Measurements from ENCODE around the gene FGGY. TPM values are rescaled to one million over a fixed set of nuclear protein-coding genes. Genes with fewer than 3 reads are reported as not detected.

FGGY gene
- total RNA-seq, 2 donors from 2014 or later: 14.1 to 14.8 TPM

DNA sequence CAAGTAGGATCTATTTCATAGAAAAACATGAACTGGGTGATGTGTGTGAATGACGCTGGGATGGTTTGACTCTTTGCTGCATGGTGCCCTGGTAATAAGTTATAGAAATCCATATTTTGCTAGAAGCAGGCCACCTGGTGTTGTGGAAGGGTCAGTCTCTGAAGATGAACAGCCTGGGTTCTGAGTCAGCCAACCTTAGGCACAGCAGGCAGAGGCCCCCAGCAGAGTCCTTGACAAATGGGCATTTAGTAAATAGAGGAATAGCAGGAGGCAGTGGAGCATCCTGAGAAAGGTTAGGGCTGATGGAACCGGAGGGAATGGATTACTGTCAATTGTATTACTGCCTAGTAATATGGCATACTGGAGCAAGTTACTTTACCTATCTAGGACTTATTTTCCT is 20.9 kb downstream of the FGGY start:
- no peak overlapping the region for H3K4me3 ChIP-seq (ENCODE audit: low read length)
- H3K4me3 Mint-ChIP-seq: no peak overlapping the region
- H3K36me3 ChIP-seq (ENCODE audit: control insufficient read depth, insufficient read depth, low read length): no peaks in the 10 kb centered on the region
- TF ChIP-seq, protein P1, sequence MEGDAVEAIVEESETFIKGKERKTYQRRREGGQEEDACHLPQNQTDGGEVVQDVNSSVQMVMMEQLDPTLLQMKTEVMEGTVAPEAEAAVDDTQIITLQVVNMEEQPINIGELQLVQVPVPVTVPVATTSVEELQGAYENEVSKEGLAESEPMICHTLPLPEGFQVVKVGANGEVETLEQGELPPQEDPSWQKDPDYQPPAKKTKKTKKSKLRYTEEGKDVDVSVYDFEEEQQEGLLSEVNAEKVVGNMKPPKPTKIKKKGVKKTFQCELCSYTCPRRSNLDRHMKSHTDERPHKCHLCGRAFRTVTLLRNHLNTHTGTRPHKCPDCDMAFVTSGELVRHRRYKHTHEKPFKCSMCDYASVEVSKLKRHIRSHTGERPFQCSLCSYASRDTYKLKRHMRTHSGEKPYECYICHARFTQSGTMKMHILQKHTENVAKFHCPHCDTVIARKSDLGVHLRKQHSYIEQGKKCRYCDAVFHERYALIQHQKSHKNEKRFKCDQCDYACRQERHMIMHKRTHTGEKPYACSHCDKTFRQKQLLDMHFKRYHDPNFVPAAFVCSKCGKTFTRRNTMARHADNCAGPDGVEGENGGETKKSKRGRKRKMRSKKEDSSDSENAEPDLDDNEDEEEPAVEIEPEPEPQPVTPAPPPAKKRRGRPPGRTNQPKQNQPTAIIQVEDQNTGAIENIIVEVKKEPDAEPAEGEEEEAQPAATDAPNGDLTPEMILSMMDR (conservative IDR thresholded peaks at IDR 0.05): no peak
- no peak overlapping the region for H3K27ac ChIP-seq (ENCODE audit: low read depth, low read length)
- H3K4me1 ChIP-seq (ENCODE audit: control insufficient read depth, insufficient read depth, low read length): peaks cover 4% of the 10 kb centered on the region
- no peak for DNase-seq
- H3K27ac Mint-ChIP-seq: no peak overlapping the region
- no peaks in the 10 kb centered on the region for H3K27me3 Mint-ChIP-seq (ENCODE audit: insufficient read depth)
- H3K9me3 ChIP-seq (ENCODE audit: control insufficient read depth, low read length): no peaks in the 10 kb centered on the region
- H3K27me3 ChIP-seq (ENCODE audit: control insufficient read depth, insufficient read depth, low read length, poor library complexity, severe bottlenecking): no peaks in the 10 kb centered on the region
- H3K9ac ChIP-seq (ENCODE audit: extremely low read depth, low read length, poor library complexity, severe bottlenecking): no peak overlapping the region
- H3K36me3 Mint-ChIP-seq (ENCODE audit: low read depth): peaks cover 9% of the 10 kb centered on the region
- 44 to 50% methylated on average over 2 of the region's 2 CpGs for whole genome bisulfite sequencing, 2 experiments (ENCODE audit: insufficient coverage in 1 of 2, insufficient read length in 1 of 2)
- H3K4me1 Mint-ChIP-seq: peaks cover 24% of the 10 kb centered on the region
- H3K9me3 Mint-ChIP-seq: peaks cover 10% of the 10 kb centered on the region

DNA sequence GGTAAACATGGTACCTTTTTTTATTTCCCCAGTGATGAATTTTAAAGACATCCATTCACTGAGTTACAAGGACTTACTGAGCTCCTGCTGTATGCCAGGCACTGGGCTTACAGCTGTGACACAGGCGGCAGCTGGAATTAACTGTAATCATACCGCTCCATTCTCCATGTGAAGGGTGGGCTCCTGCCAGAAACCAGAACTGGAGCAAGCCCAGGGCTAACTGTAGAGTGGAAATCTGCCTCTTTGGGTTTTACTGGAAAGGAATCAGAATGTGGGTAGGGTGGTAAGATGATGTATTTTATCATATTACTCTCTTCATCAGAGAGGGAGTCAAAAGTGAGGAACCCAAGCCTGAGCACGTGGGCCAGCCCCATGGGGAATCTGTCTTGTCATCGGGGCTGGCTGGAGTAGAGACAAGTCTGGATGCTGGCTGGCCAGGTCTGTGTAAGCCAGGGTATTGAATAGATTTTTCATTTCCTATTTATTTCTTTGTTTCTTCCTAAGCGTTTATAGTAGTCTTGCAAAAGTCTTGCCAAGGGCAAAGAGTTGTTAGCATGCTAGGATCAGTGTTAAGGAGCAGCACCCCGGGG is 21.5 kb downstream of the FGGY start:
- DNase-seq: no peak
- 88 to 96% methylated on average over 4 to 6 of the region's 6 CpGs for WGBS, 2 experiments (ENCODE audit: insufficient coverage in 1 of 2, insufficient read length in 1 of 2)
- peaks cover 24% of the 10 kb centered on the region for H3K4me1 Mint-ChIP-seq

DNA sequence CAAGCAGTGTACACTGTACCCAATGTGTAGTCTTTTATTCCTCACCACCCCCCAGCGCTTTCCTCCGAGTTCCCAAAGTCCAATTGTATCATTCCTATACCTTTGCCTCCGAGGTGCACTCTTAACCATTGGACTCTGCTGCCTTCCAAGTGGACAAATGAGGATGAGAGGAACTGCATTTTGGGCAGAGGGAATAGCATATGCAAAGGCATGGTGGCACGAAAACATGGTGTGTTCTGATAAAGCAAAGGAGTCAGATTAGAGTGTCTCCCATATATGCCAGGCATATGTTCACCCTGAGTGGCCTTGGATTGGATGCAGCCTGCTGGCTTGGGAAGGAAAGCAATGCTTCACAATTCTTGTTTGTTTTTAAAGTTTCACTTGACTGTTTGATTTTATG is 25.5 kb downstream of the FGGY start:
- Histone ChIP-seq H3K36me3 (ENCODE audit: control insufficient read depth, insufficient read depth, low read length) (no peaks in the 10 kb centered on the region), H3K27ac (ENCODE audit: low read depth, low read length) (no peak overlapping the region), H3K4me1 (ENCODE audit: control insufficient read depth, insufficient read depth, low read length) (no peaks in the 10 kb centered on the region), H3K9ac (ENCODE audit: extremely low read depth, low read length, poor library complexity, severe bottlenecking) (no peak overlapping the region), H3K27me3 (ENCODE audit: control insufficient read depth, insufficient read depth, low read length, poor library complexity, severe bottlenecking) (no peaks in the 10 kb centered on the region), H3K4me3 (ENCODE audit: low read length) (no peak overlapping the region), H3K9me3 (ENCODE audit: control insufficient read depth, low read length) (no peaks in the 10 kb centered on the region)
- DNase-seq: no peak
- TF ChIP-seq, protein P1 (conservative IDR thresholded peaks at IDR 0.05): no peak
- Mint-ChIP-seq H3K9me3 (peaks cover 17% of the 10 kb centered on the region), H3K27me3 (ENCODE audit: insufficient read depth) (no peaks in the 10 kb centered on the region), H3K27ac (no peak overlapping the region), H3K4me3 (no peak overlapping the region), H3K4me1 (peaks cover 6% of the 10 kb centered on the region), H3K36me3 (ENCODE audit: low read depth) (peaks cover 32% of the 10 kb centered on the region)
- WGBS, 2 experiments (ENCODE audit: insufficient coverage in 1 of 2, insufficient read length in 1 of 2): 91 to 94% methylated on average over 3 to 4 of the region's 4 CpGs

More for the DNA sequence above, 21.5 kb downstream of the FGGY start:
- H3K9me3 ChIP-seq (ENCODE audit: control insufficient read depth, low read length): no peaks in the 10 kb centered on the region
- peaks cover 9% of the 10 kb centered on the region for H3K36me3 Mint-ChIP-seq (ENCODE audit: low read depth)
- no peak overlapping the region for H3K27ac Mint-ChIP-seq
- H3K9me3 Mint-ChIP-seq: peaks cover 10% of the 10 kb centered on the region
- H3K27me3 ChIP-seq (ENCODE audit: control insufficient read depth, insufficient read depth, low read length, poor library complexity, severe bottlenecking): no peaks in the 10 kb centered on the region
- no peaks in the 10 kb centered on the region for H3K36me3 ChIP-seq (ENCODE audit: control insufficient read depth, insufficient read depth, low read length)
- peaks cover 4% of the 10 kb centered on the region for H3K4me1 ChIP-seq (ENCODE audit: control insufficient read depth, insufficient read depth, low read length)
- H3K27me3 Mint-ChIP-seq (ENCODE audit: insufficient read depth): no peaks in the 10 kb centered on the region
- TF ChIP-seq, protein P1 (conservative IDR thresholded peaks at IDR 0.05): no peak
- H3K9ac ChIP-seq (ENCODE audit: extremely low read depth, low read length, poor library complexity, severe bottlenecking): no peak overlapping the region
- no peak overlapping the region for H3K4me3 ChIP-seq (ENCODE audit: low read length)
- H3K4me3 Mint-ChIP-seq: no peak overlapping the region
- H3K27ac ChIP-seq (ENCODE audit: low read depth, low read length): no peak overlapping the region

Data from endodermal cell (in vitro differentiated cells).